Hepatocyte (in vitro differentiated cells): Measurements from ENCODE around the gene ADISSP. TPM values are rescaled to one million over a fixed set of nuclear protein-coding genes. Genes with fewer than 3 reads are reported as not detected.

Source experiments
- DNase-seq: peaks from one replicate; pipeline ENCODE4 v3.0.0-alpha.2; 2016; ENCODE audit warnings: low spot score
- H2AFZ ChIP-seq: fragments of 200-600 bp; sonication (generic); 2 replicates; pipeline ENCODE4 v1.6.0; 2016; ENCODE audit warnings: antibody characterized with exemption, mild to moderate bottlenecking
- H3K27ac ChIP-seq: fragments of 200-600 bp; sonication (generic); 2 replicates; pipeline ENCODE4 v1.5.1; 2016; ENCODE audit warnings: mild to moderate bottlenecking
- H3K27me3 ChIP-seq: fragments of 200-600 bp; sonication (generic); 2 replicates; pipeline ENCODE4 v1.6.1; 2016
- H3K36me3 ChIP-seq: fragments of 200-600 bp; sonication (generic); replicated peaks from 2 replicates; pipeline ENCODE4 v1.5.1; 2016; ENCODE audit warnings: low read depth; ENCODE audit not compliant: insufficient read depth
- H3K4me1 ChIP-seq: fragments of 200-600 bp; sonication (generic); 2 replicates; pipeline ENCODE4 v1.5.1; 2016; ENCODE audit warnings: mild to moderate bottlenecking, moderate library complexity; ENCODE audit not compliant: insufficient read depth
- H3K4me2 ChIP-seq: fragments of 200-600 bp; sonication (generic); 2 replicates; pipeline ENCODE4 v1.6.0; 2016
- H3K4me3 ChIP-seq: fragments of 200-600 bp; sonication (generic); 2 replicates; pipeline ENCODE4 v1.5.1; 2016; ENCODE audit warnings: mild to moderate bottlenecking
- H3K79me2 ChIP-seq: fragments of 200-600 bp; sonication (generic); 2 replicates; pipeline ENCODE4 v1.6.0; 2017; ENCODE audit warnings: mild to moderate bottlenecking
- H3K9me2 ChIP-seq: fragments of 200-600 bp; sonication (generic); replicated peaks from 2 replicates; pipeline ENCODE4 v1.6.0; 2017; ENCODE audit warnings: mild to moderate bottlenecking; ENCODE audit not compliant: insufficient read depth
- H3K9me3 ChIP-seq: fragments of 200-600 bp; sonication (generic); 2 replicates; pipeline ENCODE4 v1.5.1; 2016; ENCODE audit warnings: low read depth, mild to moderate bottlenecking
- H4K20me1 ChIP-seq: fragments of 200-600 bp; sonication (generic); 2 replicates; pipeline ENCODE4 v1.6.0; 2016; ENCODE audit warnings: mild to moderate bottlenecking; ENCODE audit not compliant: insufficient read depth, poor library complexity, severe bottlenecking
- CTCF ChIP-seq: fragments of 200-600 bp; sonication (generic); IDR thresholded peaks from 2 replicates; pipeline ENCODE4 v1.5.1; 2016; ENCODE audit warnings: antibody characterized with exemption, mild to moderate bottlenecking; ENCODE audit not compliant: poor library complexity
- EZH2 ChIP-seq: fragments of 200-600 bp; sonication (generic); IDR thresholded peaks from 2 replicates; pipeline ENCODE4 v1.6.1; 2016; ENCODE audit warnings: antibody characterized with exemption, mild to moderate bottlenecking, borderline replicate concordance
- EZH2phosphoT487 ChIP-seq: fragments of 200-600 bp; sonication (generic); IDR thresholded peaks from one replicate; pipeline ENCODE4 v1.6.1; 2018; ENCODE audit warnings: antibody characterized with exemption, mild to moderate bottlenecking, low read depth, moderate library complexity; ENCODE audit not compliant: unreplicated experiment, severe bottlenecking
- WGBS: methylation state at CpG from one replicate; pipeline ENCODE4 v1.1.6; 2016; ENCODE audit warnings: low lambda C conversion rate; ENCODE audit errors: missing lambda C conversion rate; 5-methylcytosine and 5-hydroxymethylcytosine counted together
- polyA plus RNA-seq: library from polyadenylated mRNA; unstranded; fragments of >200 nt; fragmentation: Nextera tagmentation; extraction: Ambion mirVana; gene quantifications from 2 replicates; pipeline ENCODE4 v1.2.1, GENCODE V29; 2016
- total RNA-seq: library from RNA; depleted of rRNA; stranded (reverse); fragments of >200 nt; gene quantifications from 2 replicates; pipeline ENCODE4 v1.2.3, GENCODE V29; 2014

The ADISSP gene
- total and polyA plus RNA-seq, 2 experiments from 2014 or later, result 9.6 to 36.0 TPM

GRCh38 chr20:3755269-3755668 lies 12.3 kb downstream of the ADISSP start:
- no peaks in the 10 kb centered on the region for H4K20me1 ChIP-seq
- H3K4me1 ChIP-seq, result peaks cover 4% of the 10 kb centered on the region
- no peaks in the 10 kb centered on the region for H3K36me3 ChIP-seq
- no peak for DNase-seq
- no peak overlapping the region for H3K4me2 ChIP-seq
- peaks cover 14% of the 10 kb centered on the region for H3K27me3 ChIP-seq
- no peaks in the 10 kb centered on the region for H3K9me2 ChIP-seq
- no peak overlapping the region for H3K4me3 ChIP-seq
- no peak overlapping the region for H3K27ac ChIP-seq
- H3K9me3 ChIP-seq, result no peaks in the 10 kb centered on the region
- WGBS, result 95% methylated on average over 7 of the region's 7 CpGs
- no peak overlapping the region for H2AFZ ChIP-seq
- no peaks in the 10 kb centered on the region for H3K79me2 ChIP-seq
- TF ChIP-seq EZH2 (no peak), CTCF (no peak), EZH2phosphoT487 (no peak)

- Histone ChIP-seq H4K20me1 (no peaks in the 10 kb centered on the region), H3K4me2 (no peak overlapping the region), H3K27me3 (peaks cover 24% of the 10 kb centered on the region), H3K79me2 (no peaks in the 10 kb centered on the region), H3K4me3 (no peak overlapping the region), H3K9me2 (no peaks in the 10 kb centered on the region), H3K36me3 (no peaks in the 10 kb centered on the region), H3K27ac (no peak overlapping the region), H3K4me1 (peaks cover 12% of the 10 kb centered on the region), H2AFZ (no peak overlapping the region), H3K9me3 (no peaks in the 10 kb centered on the region)
- WGBS, result 95% methylated on average over 16 of the region's 16 CpGs
- DNase-seq, result no peak
- TF ChIP-seq EZH2 (no peak), CTCF (no peak), EZH2phosphoT487 (no peak)
Measured at GRCh38 chr20:3754276-3754630, 13.3 kb downstream of the ADISSP start.

- Histone ChIP-seq H3K4me1 (peaks cover 12% of the 10 kb centered on the region), H3K9me3 (no peaks in the 10 kb centered on the region), H3K4me2 (no peak overlapping the region), H4K20me1 (no peaks in the 10 kb centered on the region), H3K27ac (no peak overlapping the region), H3K4me3 (no peak overlapping the region), H3K79me2 (no peaks in the 10 kb centered on the region), H2AFZ (no peak overlapping the region), H3K36me3 (no peaks in the 10 kb centered on the region), H3K27me3 (peaks cover 30% of the 10 kb centered on the region), H3K9me2 (no peaks in the 10 kb centered on the region)
- 92% methylated on average over 8 of the region's 26 CpGs for WGBS
- DNase-seq, result no peak
- TF ChIP-seq EZH2 (no peak), CTCF (no peak), EZH2phosphoT487 (no peak)
Measured at GRCh38 chr20:3753501-3754275, 13.9 kb downstream of the ADISSP start.
